A673 (cell line): ENCODE data around the gene CDC40. TPM values are rescaled to one million over a fixed set of nuclear protein-coding genes. Genes with fewer than 3 reads are reported as not detected.

ENCODE experiments used
- BruUV-seq: library from RNA; stranded (reverse); fragments of 400-500 nt; replicated peaks from 2 replicates; lab custom pipeline; 2021; lab: Mats Ljungman, UMichigan
- CTCF ChIA-PET: fragments of 300-600 bp; sonication (Branson Sonifier 250); formaldehyde crosslinking; loops from one replicate; lab custom pipeline; 2022; ENCODE audit warnings: antibody characterized with exemption; lab: Charles Lee
- POLR2A ChIA-PET: fragments of 300-600 bp; sonication (Branson Sonifier 250); formaldehyde crosslinking; loops from one replicate; lab custom pipeline; 2022; ENCODE audit warnings: antibody characterized with exemption; ENCODE audit not compliant: low non-redundant PET; lab: Charles Lee
- DNase-seq: peaks from one replicate; pipeline ENCODE4 v3.0.0-alpha.2; 2015; ENCODE audit warnings: low spot score
- H3K27ac ChIP-seq: fragments of 200-600 bp; sonication (generic); 2 replicates; pipeline ENCODE4 v1.5.1; 2016; ENCODE audit warnings: mixed run types, low read depth, mild to moderate bottlenecking, mixed read lengths, antibody characterized with exemption, low read length; ENCODE audit not compliant: poor library complexity, severe bottlenecking
- H3K27me3 ChIP-seq: fragments of 200-600 bp; sonication (generic); replicated peaks from 2 replicates; pipeline ENCODE4 v1.6.1; 2017; ENCODE audit warnings: mixed run types, low read depth, mild to moderate bottlenecking, mixed read lengths, antibody characterized with exemption, low read length; ENCODE audit not compliant: insufficient read depth, poor library complexity
- H3K36me3 ChIP-seq: fragments of 200-600 bp; sonication (generic); 2 replicates; pipeline ENCODE4 v1.6.1; 2016; ENCODE audit warnings: mixed run types, mild to moderate bottlenecking, mixed read lengths, antibody characterized with exemption, low read length; ENCODE audit not compliant: insufficient read depth, poor library complexity, severe bottlenecking
- H3K4me1 ChIP-seq: fragments of 200-600 bp; sonication (generic); 2 replicates; pipeline ENCODE4 v1.6.1; 2017; ENCODE audit warnings: mixed run types, mild to moderate bottlenecking, mixed read lengths, antibody characterized with exemption, low read length; ENCODE audit not compliant: insufficient read depth, poor library complexity, severe bottlenecking
- H3K4me3 ChIP-seq: fragments of 200-600 bp; sonication (generic); 2 replicates; pipeline ENCODE4 v1.5.1; 2016; ENCODE audit warnings: low read depth, mixed run types, mild to moderate bottlenecking, mixed read lengths, low read length; ENCODE audit not compliant: poor library complexity, severe bottlenecking
- H3K9me3 ChIP-seq: fragments of 200-600 bp; sonication (generic); 2 replicates; pipeline ENCODE4 v1.6.1; 2016; ENCODE audit warnings: mixed run types, low read depth, mild to moderate bottlenecking, mixed read lengths, antibody characterized with exemption, low read length; ENCODE audit not compliant: poor library complexity, severe bottlenecking
- EZH2 ChIP-seq: fragments of 200-600 bp; sonication (generic); IDR thresholded peaks from 2 replicates; pipeline ENCODE4 v1.6.1; 2017; ENCODE audit warnings: borderline replicate concordance, low read depth, mild to moderate bottlenecking, mixed read lengths, antibody characterized with exemption, low read length; ENCODE audit not compliant: poor library complexity, severe bottlenecking
- intact Hi-C: fragments of 100-400 bp; cut with micrococcal nuclease; formaldehyde crosslinking; loops from one replicate; pipeline ENCODE4 v1.10.0; 2022; ENCODE audit not compliant: unreplicated experiment
- total RNA-seq: library from RNA; stranded (reverse); gene quantifications from 2 replicates; pipeline ENCODE4 v1.2.3, GENCODE V29; 2021
- TF ChIP-seq, protein P1 (sequence below): fragments of 300-800, 200-600 bp; sonication (generic); conservative IDR thresholded peaks from 2 replicates; pipeline ENCODE4 v1.5.1; 2017; ENCODE audit warnings: low read depth, mild to moderate bottlenecking, antibody characterized with exemption, low read length, moderate library complexity, mixed read lengths

The CDC40 gene
- total RNA-seq, 1 experiment from 2014 or later, result 47.7 TPM

DNA sequence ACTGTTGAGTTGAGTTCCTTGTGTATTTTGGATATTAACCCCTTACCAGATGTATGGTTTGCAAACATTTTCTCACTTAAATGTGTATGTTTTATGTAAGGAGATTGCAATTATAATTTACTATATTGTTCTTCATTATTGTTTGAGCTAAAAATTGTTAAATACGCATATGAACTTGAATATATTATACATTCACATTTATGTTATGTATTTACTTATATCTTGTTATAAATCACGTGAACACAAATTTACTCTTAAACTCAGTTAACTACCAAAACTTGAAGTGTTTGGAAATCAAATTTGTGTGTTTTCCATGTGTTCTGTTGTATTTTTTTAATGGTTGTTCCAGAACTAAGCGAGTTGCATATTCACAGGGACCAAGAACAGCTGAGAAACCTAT lies 18.3 kb downstream of the CDC40 start:
- no TSS peak for BruUV-seq
- ChIA-PET CTCF (no interaction called here), POLR2A (no interaction called here)
- no peak for TF ChIP-seq EZH2
- TF ChIP-seq, protein P1, sequence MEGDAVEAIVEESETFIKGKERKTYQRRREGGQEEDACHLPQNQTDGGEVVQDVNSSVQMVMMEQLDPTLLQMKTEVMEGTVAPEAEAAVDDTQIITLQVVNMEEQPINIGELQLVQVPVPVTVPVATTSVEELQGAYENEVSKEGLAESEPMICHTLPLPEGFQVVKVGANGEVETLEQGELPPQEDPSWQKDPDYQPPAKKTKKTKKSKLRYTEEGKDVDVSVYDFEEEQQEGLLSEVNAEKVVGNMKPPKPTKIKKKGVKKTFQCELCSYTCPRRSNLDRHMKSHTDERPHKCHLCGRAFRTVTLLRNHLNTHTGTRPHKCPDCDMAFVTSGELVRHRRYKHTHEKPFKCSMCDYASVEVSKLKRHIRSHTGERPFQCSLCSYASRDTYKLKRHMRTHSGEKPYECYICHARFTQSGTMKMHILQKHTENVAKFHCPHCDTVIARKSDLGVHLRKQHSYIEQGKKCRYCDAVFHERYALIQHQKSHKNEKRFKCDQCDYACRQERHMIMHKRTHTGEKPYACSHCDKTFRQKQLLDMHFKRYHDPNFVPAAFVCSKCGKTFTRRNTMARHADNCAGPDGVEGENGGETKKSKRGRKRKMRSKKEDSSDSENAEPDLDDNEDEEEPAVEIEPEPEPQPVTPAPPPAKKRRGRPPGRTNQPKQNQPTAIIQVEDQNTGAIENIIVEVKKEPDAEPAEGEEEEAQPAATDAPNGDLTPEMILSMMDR, result no peak
- peaks cover 33% of the 10 kb centered on the region for H3K4me1 ChIP-seq
- intact Hi-C loops, result no loop called here
- H3K27me3 ChIP-seq, result no peaks in the 10 kb centered on the region
- DNase-seq, result no peak
- no peak overlapping the region for H3K4me3 ChIP-seq
- H3K9me3 ChIP-seq, result no peaks in the 10 kb centered on the region
- peaks cover 13% of the 10 kb centered on the region for H3K36me3 ChIP-seq
- H3K27ac ChIP-seq, result no peak overlapping the region

DNA sequence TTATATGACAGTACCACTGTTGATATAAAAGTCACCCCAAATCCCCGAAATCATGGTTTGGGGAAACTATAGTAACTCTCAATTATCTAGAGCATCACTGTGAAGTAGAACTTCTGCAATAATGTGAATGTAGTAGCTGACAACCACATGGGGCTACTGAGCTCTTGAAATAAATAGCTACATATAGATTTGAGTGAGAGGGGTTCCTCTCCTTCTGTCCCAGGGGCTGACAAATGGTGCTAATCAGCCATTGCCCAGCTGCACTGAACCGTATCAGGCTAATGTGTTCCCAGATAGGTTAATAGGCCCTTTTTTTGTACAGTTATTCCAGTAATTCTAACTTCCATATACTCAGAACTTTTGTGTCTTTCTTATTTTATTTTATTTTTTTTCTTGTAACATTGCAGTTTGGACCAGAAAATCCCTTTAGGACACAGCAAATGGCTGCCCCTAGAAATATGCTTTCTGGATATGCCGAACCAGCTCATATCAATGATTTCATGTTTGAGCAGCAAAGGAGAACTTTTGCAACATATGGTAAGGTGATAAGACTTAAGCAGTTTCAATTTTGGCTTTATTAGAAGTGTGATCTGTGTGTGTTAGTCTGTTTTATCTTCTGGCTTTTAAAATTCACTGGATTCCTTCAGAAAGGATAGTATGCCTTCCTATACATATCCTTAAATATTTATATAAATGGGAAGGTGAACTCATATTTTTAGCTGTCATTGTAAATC lies 21.1 kb downstream of the CDC40 start:
- ChIA-PET POLR2A (no interaction called here), CTCF (no interaction called here)
- peaks cover 5% of the 10 kb centered on the region for H3K36me3 ChIP-seq
- H3K27me3 ChIP-seq, result no peaks in the 10 kb centered on the region
- no peak overlapping the region for H3K27ac ChIP-seq
- no peak overlapping the region for H3K4me3 ChIP-seq
- TF ChIP-seq EZH2, result no peak
- TF ChIP-seq, protein P1, result no peak
- BruUV-seq, result no TSS peak
- intact Hi-C loops, result no loop called here
- DNase-seq, result no peak
- peaks cover 25% of the 10 kb centered on the region for H3K4me1 ChIP-seq
- no peaks in the 10 kb centered on the region for H3K9me3 ChIP-seq

DNA sequence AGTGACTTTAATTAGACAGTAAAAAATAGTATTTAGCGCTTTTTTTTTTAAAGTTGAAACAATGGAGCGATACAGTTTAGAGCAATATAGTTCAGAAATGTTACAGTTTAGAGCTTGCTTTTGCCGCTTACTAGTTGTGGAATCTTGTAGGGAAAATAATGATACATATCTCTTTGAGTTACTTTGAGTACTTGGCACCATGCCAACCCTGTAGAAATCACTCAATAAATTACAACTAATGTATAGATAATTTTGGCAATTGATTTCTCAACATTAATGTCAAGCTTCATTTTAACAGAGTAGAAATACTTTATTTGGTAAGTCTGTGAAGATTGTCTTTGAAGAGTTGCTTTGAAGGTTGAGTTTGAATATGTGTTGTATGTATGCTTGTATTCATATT lies 27.4 kb downstream of the CDC40 start:
- Histone ChIP-seq H3K4me3 (no peak overlapping the region), H3K27me3 (no peaks in the 10 kb centered on the region), H3K4me1 (no peaks in the 10 kb centered on the region), H3K9me3 (no peaks in the 10 kb centered on the region), H3K36me3 (peaks cover 44% of the 10 kb centered on the region), H3K27ac (no peak overlapping the region)
- TF ChIP-seq, protein P1, result no peak
- no peak for TF ChIP-seq EZH2
- DNase-seq, result no peak
- CTCF ChIA-PET, result no interaction called here
- POLR2A ChIA-PET, result no interaction called here
- BruUV-seq, result no TSS peak
- intact Hi-C loops, result no loop called here
